Stimulated activated CD4-positive, alpha-beta T cell treated with anti-CD3 and anti-CD28 coated beads, Interleukin-4, amount 100 ng/mL, for 1 hour (primary cell): Measurements from ENCODE around the gene C2CD3.
"Not testable (repeated sequence)": the region's sequence is repeated elsewhere in the genome, so short reads cannot be mapped to it uniquely, and the experiment has no call there.

Experiments
- DNase-seq: peaks from one replicate; pipeline ENCODE4 v3.0.0-alpha.2; 2020

C2CD3 gene

GRCh38 chr11:73998846-73999575 is 171.8 kb downstream of the C2CD3 start:
- no peak for DNase-seq

- DNase-seq = no peak
Observed at GRCh38 chr11:73997120-73997770, 173.6 kb downstream of the C2CD3 start.

GRCh38 chr11:73996161-73996747 is 174.5 kb downstream of the C2CD3 start:
- no peak for DNase-seq

GRCh38 chr11:73995731-73996130 is 175.1 kb downstream of the C2CD3 start:
- DNase-seq = no peak

GRCh38 chr11:73995247-73995646 is 175.6 kb downstream of the C2CD3 start:
- DNase-seq = no peak

GRCh38 chr11:73991471-73992006 is 179.3 kb downstream of the C2CD3 start:
- DNase-seq = no peak

GRCh38 chr11:73990730-73991129 is 180.1 kb downstream of the C2CD3 start:
- DNase-seq = no peak

- no peak for DNase-seq
Observed at GRCh38 chr11:73989156-73989555, 181.6 kb downstream of the C2CD3 start.

- DNase-seq = no peak
Observed at GRCh38 chr11:73988227-73988626, 182.6 kb downstream of the C2CD3 start.

- DNase-seq = not testable (repeated sequence)
Observed at GRCh38 chr11:73985661-73986060, 185.1 kb downstream of the C2CD3 start.

GRCh38 chr11:73983741-73984538 is 186.9 kb downstream of the C2CD3 start:
- no peak for DNase-seq

- DNase-seq = peak; percentile 90
Observed at GRCh38 chr11:73982990-73983740, 187.6 kb downstream of the C2CD3 start.

GRCh38 chr11:73982595-73982989 is 188.2 kb downstream of the C2CD3 start, which contains the start of gene UCP2:
TSS of gene UCP2 (minus strand) at chr11:73982843. CDS start at chr11:73978378, 4,465 bp downstream.
- peak; percentile 82 for DNase-seq

- DNase-seq = no peak
Observed at GRCh38 chr11:73981051-73981805, 189.6 kb downstream of the C2CD3 start.

- DNase-seq = peak; percentile 53
Observed at GRCh38 chr11:73980001-73980961, 190.5 kb downstream of the C2CD3 start.

- DNase-seq = no peak
Observed at GRCh38 chr11:73978576-73979086, 192.2 kb downstream of the C2CD3 start.

GRCh38 chr11:73977856-73978519 is 192.8 kb downstream of the C2CD3 start:
- DNase-seq = no peak

GRCh38 chr11:73976451-73977151 is 194.2 kb downstream of the C2CD3 start:
- DNase-seq = no peak

- DNase-seq = no peak
Observed at GRCh38 chr11:73975479-73975757, 195.4 kb downstream of the C2CD3 start.
